Head of caudate nucleus (tissue), 42 donors: ENCODE results near the gene SNAPC2.

Experiments
- DNase-seq, 42 donors: peaks; one replicate each; pipeline versions ENCODE4 v3.0.0 to v3.0.0-alpha.2; 2020 to 2021; ENCODE audit warnings: mixed read lengths in 7 of 42
- intact Hi-C: fragments of 100-400 bp; cut with DNase I; formaldehyde crosslinking; loops from one replicate; pipeline ENCODE4 v1.15.0; 2022

SNAPC2 gene

GRCh38 chr19:7971553-7972520, 51.7 kb downstream of the SNAPC2 start:
- DNase-seq: peak in 2 of 42 donors; percentile 15 to 25
- intact Hi-C loops: loop anchor here (10.0 kb wide), 1 partner anchor 283 kb away; no protein-coding TSS in a partner anchor
